WTC11 (cell line): ENCODE results near the gene STK32B. TPM values are rescaled to one million over a fixed set of nuclear protein-coding genes. Genes with fewer than 3 reads are reported as not detected.

Experiments used
- ATAC-seq: fragments of 200-7000 bp; cut with Tn5 transposase; 2 replicates; pipeline ENCODE4 v1.10.0; 2021; ENCODE audit warnings: mild to moderate bottlenecking, moderate library complexity
- CTCF ChIA-PET: fragments of 300-600 bp; sonication (Branson Sonifier 250); formaldehyde crosslinking; loops from one replicate; lab custom pipeline; 2021; ENCODE audit warnings: antibody characterized with exemption; lab: Charles Lee
- POLR2A ChIA-PET: fragments of 350-600 bp; sonication (Branson Sonifier 250); formaldehyde crosslinking; loops from one replicate; lab custom pipeline; 2021; ENCODE audit warnings: antibody characterized with exemption; lab: Charles Lee
- DNase-seq: peaks from one replicate; pipeline ENCODE4 v3.0.0; 2021; ENCODE audit warnings: low spot score
- H3K27ac Mint-ChIP-seq: 2 replicates; pipeline ENCODE4 v1.8.0; 2021; ENCODE audit warnings: mixed read lengths
- H3K27me3 Mint-ChIP-seq: 2 replicates; pipeline ENCODE4 v1.8.0; 2021; ENCODE audit warnings: low read depth, mild to moderate bottlenecking, moderate library complexity, mixed read lengths
- H3K36me3 Mint-ChIP-seq: 2 replicates; pipeline ENCODE4 v1.8.0; 2021; ENCODE audit warnings: mixed read lengths
- H3K4me1 Mint-ChIP-seq: 2 replicates; pipeline ENCODE4 v1.8.0; 2022; ENCODE audit warnings: mixed read lengths
- H3K4me3 Mint-ChIP-seq: 2 replicates; pipeline ENCODE4 v1.8.0; 2021; ENCODE audit warnings: mild to moderate bottlenecking, moderate library complexity, mixed read lengths
- H3K9me3 Mint-ChIP-seq: 2 replicates; pipeline ENCODE4 v1.8.0; 2021; ENCODE audit warnings: mixed read lengths
- ARID4B ChIP-seq: sonication (generic); formaldehyde crosslinking; IDR thresholded peaks from 2 replicates; pipeline ENCODE4 v1.8.0; 2023; ENCODE audit warnings: missing genetic modification reagents, mild to moderate bottlenecking, borderline replicate concordance
- ATF2 ChIP-seq: sonication (generic); formaldehyde crosslinking; IDR thresholded peaks from 2 replicates; pipeline ENCODE4 v1.8.1; 2022; ENCODE audit warnings: low read depth, missing genetic modification reagents, borderline replicate concordance
- ATF3 ChIP-seq: sonication (generic); formaldehyde crosslinking; conservative IDR thresholded peaks from 2 replicates; pipeline ENCODE4 v1.8.1; 2022; ENCODE audit warnings: mild to moderate bottlenecking, missing genetic modification reagents
- CBFB ChIP-seq: sonication (generic); formaldehyde crosslinking; IDR thresholded peaks from 2 replicates; pipeline ENCODE4 v1.8.1; 2022; ENCODE audit warnings: mild to moderate bottlenecking, low read depth, missing genetic modification reagents
- ELF4 ChIP-seq: sonication (generic); formaldehyde crosslinking; IDR thresholded peaks from 2 replicates; pipeline ENCODE4 v1.8.1; 2022; ENCODE audit warnings: low read depth, mild to moderate bottlenecking, moderate library complexity, missing genetic modification reagents
- ETV6 ChIP-seq: sonication (generic); formaldehyde crosslinking; IDR thresholded peaks from 2 replicates; pipeline ENCODE4 v1.8.1; 2022; ENCODE audit warnings: mild to moderate bottlenecking, missing genetic modification reagents
- HMGA2 ChIP-seq: fragments of 250-450 bp; sonication (Bioruptor Pico); IDR thresholded peaks from 2 replicates; pipeline ENCODE4 v1.4.0; 2021; ENCODE audit warnings: mild to moderate bottlenecking, moderate library complexity
- MAX ChIP-seq: sonication (generic); formaldehyde crosslinking; IDR thresholded peaks from 2 replicates; pipeline ENCODE4 v1.8.0; 2022; ENCODE audit warnings: mild to moderate bottlenecking, missing genetic modification reagents
- MXD4 ChIP-seq: fragments of 250-450 bp; sonication (Bioruptor Pico); IDR thresholded peaks from 2 replicates; pipeline ENCODE4 v1.8.0; 2021; ENCODE audit warnings: mild to moderate bottlenecking, moderate library complexity, borderline replicate concordance
- NFYB ChIP-seq: sonication (generic); formaldehyde crosslinking; conservative IDR thresholded peaks from 2 replicates; pipeline ENCODE4 v1.8.0; 2022; ENCODE audit warnings: low read depth, missing genetic modification reagents
- NR1H2 ChIP-seq: sonication (generic); formaldehyde crosslinking; IDR thresholded peaks from 2 replicates; pipeline ENCODE4 v1.9.0; 2021; ENCODE audit warnings: mild to moderate bottlenecking, moderate library complexity, missing genetic modification reagents
- PRDM15 ChIP-seq: sonication (generic); formaldehyde crosslinking; IDR thresholded peaks from 2 replicates; pipeline ENCODE4 v1.8.0; 2022; ENCODE audit warnings: missing genetic modification reagents
- SMAD3 ChIP-seq: sonication (generic); formaldehyde crosslinking; IDR thresholded peaks from 2 replicates; pipeline ENCODE4 v1.8.0; 2022; ENCODE audit warnings: missing genetic modification reagents, mild to moderate bottlenecking, borderline replicate concordance
- ZMAT4 ChIP-seq: fragments of 250-450 bp; sonication (Bioruptor Pico); IDR thresholded peaks from 2 replicates; pipeline ENCODE4 v1.9.0; 2021; ENCODE audit warnings: mild to moderate bottlenecking
- ZNF423 ChIP-seq: fragments of 250-450 bp; sonication (Bioruptor Pico); IDR thresholded peaks from 2 replicates; pipeline ENCODE4 v2.1.2; 2022; ENCODE audit warnings: mild to moderate bottlenecking, moderate library complexity
- ZNF671 ChIP-seq: fragments of 250-450 bp; sonication (Bioruptor Pico); IDR thresholded peaks from 2 replicates; pipeline ENCODE4 v1.8.0; 2021; ENCODE audit warnings: mild to moderate bottlenecking
- total RNA-seq: library from RNA; stranded (reverse); gene quantifications from 3 replicates; pipeline ENCODE4 v1.2.3, GENCODE V29; 2021

The STK32B gene
- total RNA-seq, 1 experiment from 2014 or later = 1.9 TPM

GRCh38 chr4:5024673-5025072 is 26.6 kb upstream of the STK32B start:
- Mint-ChIP-seq H3K27me3 (peaks cover 19% of the 10 kb centered on the region), H3K9me3 (peaks cover 13% of the 10 kb centered on the region), H3K36me3 (no peaks in the 10 kb centered on the region), H3K4me3 (no peak overlapping the region), H3K4me1 (peaks cover 3% of the 10 kb centered on the region; the same call in 1 of the 2 replicates), H3K27ac (no peak overlapping the region)
- ATAC-seq (no peak), DNase-seq (no peak)
- ChIA-PET CTCF (no interaction called here), POLR2A (no interaction called here)
- TF ChIP-seq MXD4 (no peak), HMGA2 (CRISPR knock-in tag) (no peak), ZNF671 (no peak), ELF4 (CRISPR knock-in tag) (no peak), ARID4B (CRISPR knock-in tag) (no peak), NR1H2 (CRISPR knock-in tag) (no peak), NFYB (no peak), ZNF423 (CRISPR knock-in tag) (no peak), SMAD3 (CRISPR knock-in tag) (no peak)

- ATAC-seq (no peak), DNase-seq (no peak)
- peaks cover 2% of the 10 kb centered on the region; the same call in 1 of the 2 replicates for H3K4me1 Mint-ChIP-seq
- H3K9me3 Mint-ChIP-seq = peaks cover 16% of the 10 kb centered on the region
- H3K27me3 Mint-ChIP-seq = peaks cover 24% of the 10 kb centered on the region
- no peak overlapping the region for H3K27ac Mint-ChIP-seq
- H3K36me3 Mint-ChIP-seq = no peaks in the 10 kb centered on the region
- H3K4me3 Mint-ChIP-seq = no peak overlapping the region
- POLR2A ChIA-PET = no interaction called here
- TF ChIP-seq ETV6 (CRISPR knock-in tag) = no peak
- no peak for TF ChIP-seq NR1H2 (CRISPR knock-in tag)
- no peak for TF ChIP-seq MAX (CRISPR knock-in tag)
- no peak for TF ChIP-seq ATF3
- TF ChIP-seq PRDM15 (CRISPR knock-in tag) = no peak
- no peak for TF ChIP-seq ATF2 (CRISPR knock-in tag)
- no peak for TF ChIP-seq CBFB (CRISPR knock-in tag)
- TF ChIP-seq ZMAT4 (CRISPR knock-in tag) = no peak
- CTCF ChIA-PET = interaction anchor here (1.2 kb wide), 1 partner anchor 9 kb away, joined by 5 read pairs; no protein-coding TSS in a partner anchor
Measured at GRCh38 chr4:5026371-5026770, 24.9 kb upstream of the STK32B start.
